ENCODE results near the gene PLXND1. TPM values are rescaled to one million over a fixed set of nuclear protein-coding genes. Genes with fewer than 3 reads are reported as not detected.
"Not testable (repeated sequence)": the region's sequence is repeated elsewhere in the genome, so short reads cannot be mapped to it uniquely, and the experiment has no call there.

PLXND1 gene
- polyA plus RNA-seq, 6 donors from 2014 or later, result 0.11 to 0.32 TPM; not detected in 4

GRCh38 chr3:129554356-129555152, 51.9 kb downstream of the PLXND1 start:
- no peak for ATAC-seq (ENCODE audit: low read depth in 2 of 2)
- H3K27ac Mint-ChIP-seq, result peak overlapping the region in 2 of 6 donors; percentile 20 to 74
- no peaks in the 10 kb centered on the region for H3K36me3 Mint-ChIP-seq
- DNase-seq, result no peak
- peaks cover 5 to 25% (median 9%) of the 10 kb centered on the region in 3 donors for H3K27me3 Mint-ChIP-seq
- peaks cover 8 to 29% (median 17%) of the 10 kb centered on the region in 3 donors for H3K4me1 Mint-ChIP-seq
- peak overlapping the region in 1 of 8 donors; percentile 37 for H3K4me3 Mint-ChIP-seq
- no peaks in the 10 kb centered on the region for H3K9me3 Mint-ChIP-seq

GRCh38 chr3:129553719-129554118, 52.8 kb downstream of the PLXND1 start:
- peak; percentile 40 to 45 for ATAC-seq (ENCODE audit: low read depth in 2 of 2)
- no peaks in the 10 kb centered on the region for H3K36me3 Mint-ChIP-seq
- H3K9me3 Mint-ChIP-seq, result no peaks in the 10 kb centered on the region
- peak overlapping the region in 2 of 6 donors; percentile 30 to 62 for H3K27ac Mint-ChIP-seq
- peaks cover 8 to 24% (median 17%) of the 10 kb centered on the region in 3 donors for H3K4me1 Mint-ChIP-seq
- peak overlapping the region in 2 of 8 donors; percentile 12 to 30 for H3K4me3 Mint-ChIP-seq
- peaks cover 5 to 26% (median 9%) of the 10 kb centered on the region in 3 donors for H3K27me3 Mint-ChIP-seq
- DNase-seq, result no peak

GRCh38 chr3:129553171-129553570, 53.3 kb downstream of the PLXND1 start:
- DNase-seq, result no peak
- Mint-ChIP-seq H3K27me3 (peaks cover 5 to 27% (median 13%) of the 10 kb centered on the region in 3 donors), H3K9me3 (no peaks in the 10 kb centered on the region), H3K4me3 (no peak overlapping the region), H3K4me1 (peaks cover 5 to 18% (median 12%) of the 10 kb centered on the region in 3 donors), H3K27ac (no peak overlapping the region), H3K36me3 (no peaks in the 10 kb centered on the region)
- ATAC-seq (ENCODE audit: low read depth in 2 of 2), result no peak

- Mint-ChIP-seq H3K4me1 (peaks cover 5 to 12% (median 11%) of the 10 kb centered on the region in 3 donors), H3K9me3 (no peaks in the 10 kb centered on the region), H3K4me3 (peak overlapping the region in 1 of 8 donors; percentile 54), H3K27me3 (peaks cover 0 to 20% (median 8%) of the 10 kb centered on the region in 3 donors), H3K27ac (peak overlapping the region in 1 of 6 donors; percentile 42), H3K36me3 (no peaks in the 10 kb centered on the region)
- DNase-seq, result no peak
- no peak for ATAC-seq (ENCODE audit: low read depth in 2 of 2)
Measured at GRCh38 chr3:129552287-129553050, 54.0 kb downstream of the PLXND1 start.

- ATAC-seq (ENCODE audit: low read depth in 2 of 2) (no peak), DNase-seq (no peak)
- peaks cover 0 to 15% (median 6%) of the 10 kb centered on the region in 3 donors for H3K27me3 Mint-ChIP-seq
- peaks cover 5 to 12% (median 11%) of the 10 kb centered on the region in 3 donors for H3K4me1 Mint-ChIP-seq
- H3K4me3 Mint-ChIP-seq, result no peak overlapping the region
- no peaks in the 10 kb centered on the region for H3K36me3 Mint-ChIP-seq
- H3K9me3 Mint-ChIP-seq, result no peaks in the 10 kb centered on the region
- H3K27ac Mint-ChIP-seq, result peak overlapping the region in 1 of 6 donors; percentile 85
Measured at GRCh38 chr3:129549805-129550204, 56.7 kb downstream of the PLXND1 start.

- Mint-ChIP-seq H3K9me3 (no peaks in the 10 kb centered on the region), H3K27me3 (peaks cover 0 to 9% (median 6%) of the 10 kb centered on the region in 3 donors), H3K27ac (peak overlapping the region in 1 of 6 donors; percentile 85), H3K4me3 (peak overlapping the region in 1 of 8 donors; percentile 2), H3K4me1 (peaks cover 5 to 7% (median 6%) of the 10 kb centered on the region in 3 donors), H3K36me3 (no peaks in the 10 kb centered on the region)
- DNase-seq (no peak), ATAC-seq (ENCODE audit: low read depth in 2 of 2) (no peak)
Measured at GRCh38 chr3:129549006-129549800, 57.3 kb downstream of the PLXND1 start.

- H3K4me1 Mint-ChIP-seq, result peaks cover 0 to 9% (median 1%) of the 10 kb centered on the region in 3 donors
- H3K27me3 Mint-ChIP-seq, result peaks cover 0 to 7% (median 6%) of the 10 kb centered on the region in 3 donors
- DNase-seq (no peak), ATAC-seq (ENCODE audit: low read depth in 2 of 2) (no peak)
- H3K27ac Mint-ChIP-seq, result peak overlapping the region in 1 of 6 donors; percentile 65
- no peaks in the 10 kb centered on the region for H3K36me3 Mint-ChIP-seq
- no peaks in the 10 kb centered on the region for H3K9me3 Mint-ChIP-seq
- no peak overlapping the region for H3K4me3 Mint-ChIP-seq
Measured at GRCh38 chr3:129548104-129548965, 58.1 kb downstream of the PLXND1 start.

- H3K27ac Mint-ChIP-seq, result no peak overlapping the region
- no peaks in the 10 kb centered on the region for H3K36me3 Mint-ChIP-seq
- H3K4me1 Mint-ChIP-seq, result peaks cover 0 to 4% (median 0%) of the 10 kb centered on the region in 3 donors
- H3K9me3 Mint-ChIP-seq, result no peaks in the 10 kb centered on the region
- H3K27me3 Mint-ChIP-seq, result peaks cover 0 to 7% (median 6%) of the 10 kb centered on the region in 3 donors
- ATAC-seq (ENCODE audit: low read depth in 2 of 2), result no peak
- no peak overlapping the region for H3K4me3 Mint-ChIP-seq
- DNase-seq, result no peak
Measured at GRCh38 chr3:129547241-129547640, 59.2 kb downstream of the PLXND1 start.

GRCh38 chr3:129545951-129546350, 60.5 kb downstream of the PLXND1 start:
- not testable (repeated sequence) for H3K27ac Mint-ChIP-seq; H3K36me3 Mint-ChIP-seq; H3K4me3 Mint-ChIP-seq; H3K9me3 Mint-ChIP-seq; ATAC-seq (ENCODE audit: low read depth in 2 of 2); DNase-seq; H3K4me1 Mint-ChIP-seq; H3K27me3 Mint-ChIP-seq

- Mint-ChIP-seq H3K9me3 (no peaks in the 10 kb centered on the region), H3K4me3 (no peak overlapping the region), H3K27ac (peak overlapping the region in 1 of 6 donors; percentile 82), H3K36me3 (no peaks in the 10 kb centered on the region), H3K4me1 (peaks cover 0 to 4% (median 0%) of the 10 kb centered on the region in 3 donors), H3K27me3 (peaks cover 0 to 7% (median 6%) of the 10 kb centered on the region in 3 donors)
- no peak for DNase-seq
- no peak for ATAC-seq (ENCODE audit: low read depth in 2 of 2)
Measured at GRCh38 chr3:129543999-129544398, 62.5 kb downstream of the PLXND1 start.

- no peak within 1 kb of the TSS for H3K4me3 Mint-ChIP-seq
- ATAC-seq (ENCODE audit: low read depth in 2 of 2), result no peak
- peaks cover 0 to 4% (median 0%) of the 10 kb centered on the region in 3 donors for H3K4me1 Mint-ChIP-seq
Measured at GRCh38 chr3:129543156-129543790, 63.2 kb downstream of the PLXND1 start, which contains the start of gene H1-8. TSS of gene H1-8 (plus strand) at chr3:129543175. CDS start at chr3:129543219, 44 bp downstream.

GRCh38 chr3:129542747-129543146, 63.7 kb downstream of the PLXND1 start:
- peaks cover 0 to 4% (median 0%) of the 10 kb centered on the region in 3 donors for H3K4me1 Mint-ChIP-seq
- H3K4me3 Mint-ChIP-seq, result no peak overlapping the region
- H3K27ac Mint-ChIP-seq, result no peak overlapping the region
- ATAC-seq (ENCODE audit: low read depth in 2 of 2), result no peak
- no peaks in the 10 kb centered on the region for H3K9me3 Mint-ChIP-seq
- no peaks in the 10 kb centered on the region for H3K27me3 Mint-ChIP-seq
- no peaks in the 10 kb centered on the region for H3K36me3 Mint-ChIP-seq
- DNase-seq, result no peak

More at GRCh38 chr3:129543156-129543790, 63.2 kb downstream of the PLXND1 start, which contains the start of gene H1-8:
- Mint-ChIP-seq H3K27me3 (peaks cover 0 to 2% (median 2%) of the 10 kb centered on the region in 3 donors), H3K27ac (peak within 1 kb of the TSS in 1 of 6 donors; percentile 82), H3K36me3 (no peaks in the 10 kb centered on the region), H3K9me3 (no peaks in the 10 kb centered on the region)
- DNase-seq, result no peak
